NCI-H345 (cell line): Measurements from ENCODE around the gene RAB30.

ENCODE experiments used
- DNase-seq: peaks from one replicate; lab custom pipeline; 2025; lab: John Stamatoyannopoulos, UW

The RAB30 gene

GRCh38 chr11:83039566-83039965, 32.1 kb downstream of the RAB30 start:
- DNase-seq, result no peak

GRCh38 chr11:83037877-83038276, 33.8 kb downstream of the RAB30 start:
- DNase-seq, result no peak

- DNase-seq, result no peak
These were observed 35.0 kb downstream of the RAB30 start for GRCh38 chr11:83036701-83037100.

GRCh38 chr11:83035070-83035854, 36.4 kb downstream of the RAB30 start:
- no peak for DNase-seq

GRCh38 chr11:83034673-83035014, 37.1 kb downstream of the RAB30 start:
- DNase-seq, result no peak

GRCh38 chr11:83033972-83034672, 37.6 kb downstream of the RAB30 start:
- no peak for DNase-seq

- no peak for DNase-seq
These were observed 38.3 kb downstream of the RAB30 start for GRCh38 chr11:83033371-83033770.

GRCh38 chr11:83031127-83031526, 40.6 kb downstream of the RAB30 start:
- DNase-seq, result no peak

- no peak for DNase-seq
These were observed 43.9 kb downstream of the RAB30 start for GRCh38 chr11:83027794-83028193.

- no peak for DNase-seq
These were observed 44.4 kb downstream of the RAB30 start for GRCh38 chr11:83027289-83027688.

- DNase-seq, result no peak
These were observed 45.5 kb downstream of the RAB30 start for GRCh38 chr11:83026229-83026628.

- peak; percentile 90 for DNase-seq
These were observed 46.4 kb downstream of the RAB30 start for GRCh38 chr11:83025267-83025704.

GRCh38 chr11:83024270-83024854, 47.3 kb downstream of the RAB30 start:
- no peak for DNase-seq

- DNase-seq, result no peak
These were observed 48.3 kb downstream of the RAB30 start for GRCh38 chr11:83023410-83023809.

GRCh38 chr11:83021780-83022125, 49.9 kb downstream of the RAB30 start:
- DNase-seq, result no peak

GRCh38 chr11:83020942-83021779, 50.5 kb downstream of the RAB30 start:
- DNase-seq, result no peak

- DNase-seq, result no peak
These were observed 51.7 kb downstream of the RAB30 start for GRCh38 chr11:83019888-83020579.

GRCh38 chr11:83014951-83015350, 56.7 kb downstream of the RAB30 start:
- DNase-seq, result no peak

GRCh38 chr11:83012168-83013067, 59.3 kb downstream of the RAB30 start:
- DNase-seq, result no peak

GRCh38 chr11:83011333-83012167, 60.1 kb downstream of the RAB30 start:
- no peak for DNase-seq
